LNCaP clone FGC (cell line): ENCODE results near the gene CACNA1G.

ENCODE experiments used
- DNase-seq: peaks from one replicate; pipeline ENCODE4 v3.0.0-alpha.2; 2011; ENCODE audit warnings: low read depth
- H3K4me3 ChIP-seq: 2 replicates; pipeline ENCODE4 v1.5.1; 2011; ENCODE audit warnings: mild to moderate bottlenecking, low read depth, low read length, control low read depth
- CTCF ChIP-seq: IDR thresholded peaks from 2 replicates; pipeline ENCODE4 v1.5.1; 2012; ENCODE audit warnings: mild to moderate bottlenecking; ENCODE audit not compliant: control insufficient read depth, insufficient read depth; ENCODE audit errors: extremely low read depth

The CACNA1G gene

GRCh38 chr17:50614471-50615051 is 54.0 kb downstream of the CACNA1G start:
- DNase-seq: no peak
- no peak for TF ChIP-seq CTCF
- H3K4me3 ChIP-seq: no peak overlapping the region

- DNase-seq: no peak
- H3K4me3 ChIP-seq: no peak overlapping the region
- no peak for TF ChIP-seq CTCF
Measured at GRCh38 chr17:50615828-50616227, 55.3 kb downstream of the CACNA1G start.

- no peak overlapping the region for H3K4me3 ChIP-seq
- DNase-seq: no peak
- TF ChIP-seq CTCF: no peak
Measured at GRCh38 chr17:50618300-50618699, 57.8 kb downstream of the CACNA1G start.

GRCh38 chr17:50618941-50619340 is 58.4 kb downstream of the CACNA1G start:
- TF ChIP-seq CTCF: no peak
- no peak for DNase-seq
- no peak overlapping the region for H3K4me3 ChIP-seq

- no peak overlapping the region for H3K4me3 ChIP-seq
- TF ChIP-seq CTCF: no peak
- DNase-seq: no peak
Measured at GRCh38 chr17:50619489-50619888, 59.0 kb downstream of the CACNA1G start.

- H3K4me3 ChIP-seq: no peak overlapping the region
- TF ChIP-seq CTCF: no peak
- no peak for DNase-seq
Measured at GRCh38 chr17:50620237-50620636, 59.7 kb downstream of the CACNA1G start.

GRCh38 chr17:50620858-50621257 is 60.3 kb downstream of the CACNA1G start:
- DNase-seq: no peak
- TF ChIP-seq CTCF: no peak
- H3K4me3 ChIP-seq: no peak overlapping the region
